Smooth muscle cell (in vitro differentiated cells): ENCODE data around the gene KCNQ5. TPM values are rescaled to one million over a fixed set of nuclear protein-coding genes. Genes with fewer than 3 reads are reported as not detected.

Source experiments
- DNase-seq: peaks from one replicate; lab custom pipeline; 2025; ENCODE audit not compliant: unreplicated experiment; lab: John Stamatoyannopoulos, UW
- H2AFZ ChIP-seq: fragments of 200-600 bp; sonication (generic); 2 replicates; pipeline ENCODE4 v1.6.0; 2016; ENCODE audit warnings: antibody characterized with exemption, low read depth, mild to moderate bottlenecking
- H3F3A ChIP-seq: fragments of 200-600 bp; sonication (generic); 2 replicates; pipeline ENCODE4 v1.6.0; 2017; ENCODE audit warnings: antibody characterized with exemption, low read depth
- H3K27ac ChIP-seq: fragments of 200-600 bp; sonication (generic); 2 replicates; pipeline ENCODE4 v1.5.1; 2016; ENCODE audit warnings: low read depth, mild to moderate bottlenecking
- H3K27me3 ChIP-seq: fragments of 200-600 bp; sonication (generic); 2 replicates; pipeline ENCODE4 v1.6.1; 2016; ENCODE audit warnings: low read depth, mild to moderate bottlenecking
- H3K36me3 ChIP-seq: fragments of 200-600 bp; sonication (generic); 2 replicates; pipeline ENCODE4 v1.5.1; 2016; ENCODE audit warnings: low read depth
- H3K4me1 ChIP-seq: fragments of 200-600 bp; sonication (generic); 2 replicates; pipeline ENCODE4 v1.5.1; 2016; ENCODE audit warnings: low read depth
- H3K4me2 ChIP-seq: fragments of 200-600 bp; sonication (generic); 2 replicates; pipeline ENCODE4 v1.6.0; 2016; ENCODE audit warnings: mild to moderate bottlenecking
- H3K4me3 ChIP-seq: fragments of 200-600 bp; sonication (generic); 2 replicates; pipeline ENCODE4 v1.5.1; 2016; ENCODE audit warnings: mild to moderate bottlenecking
- H3K79me2 ChIP-seq: fragments of 200-600 bp; sonication (generic); 2 replicates; pipeline ENCODE4 v1.6.0; 2016; ENCODE audit warnings: low read depth, mild to moderate bottlenecking
- H3K9ac ChIP-seq: fragments of 200-600 bp; sonication (generic); 2 replicates; pipeline ENCODE4 v1.6.0; 2016; ENCODE audit warnings: low read depth
- H3K9me3 ChIP-seq: fragments of 200-600 bp; sonication (generic); replicated peaks from 2 replicates; pipeline ENCODE4 v1.5.1; 2016; ENCODE audit warnings: low read depth
- H4K20me1 ChIP-seq: fragments of 200-600 bp; sonication (generic); 2 replicates; pipeline ENCODE4 v1.6.0; 2016; ENCODE audit warnings: low read depth
- CTCF ChIP-seq: fragments of 200-600 bp; sonication (generic); IDR thresholded peaks from 2 replicates; pipeline ENCODE4 v1.5.1; 2017; ENCODE audit warnings: borderline replicate concordance, mild to moderate bottlenecking, antibody characterized with exemption; ENCODE audit not compliant: insufficient read depth, poor library complexity, severe bottlenecking
- WGBS: methylation state at CpG from one replicate; pipeline ENCODE4 v1.1.7; 2016; ENCODE audit warnings: low lambda C conversion rate; 5-methylcytosine and 5-hydroxymethylcytosine counted together
- microRNA-seq: library from miRNA; unstranded; fragments of <30 nt; microRNA quantifications from one replicate; pipeline ENCODE4, GENCODE V29; 2016; ENCODE audit warnings: borderline number of aligned reads
- polyA plus RNA-seq: library from polyadenylated mRNA; unstranded; fragments of >200 nt; fragmentation: Nextera tagmentation; extraction: Ambion mirVana; gene quantifications from 2 replicates; pipeline ENCODE4 v1.2.1, GENCODE V29; 2016
- small RNA-seq: library from RNA; depleted of rRNA; stranded (forward); fragments of <200 nt; gene quantifications from one replicate; pipeline ENCODE3, GENCODE V24; 2014
- total RNA-seq: library from RNA; depleted of rRNA; stranded (reverse); fragments of >200 nt; gene quantifications from 2 replicates; pipeline ENCODE4 v1.2.3, GENCODE V29; 2014

Gene KCNQ5
- total and polyA plus RNA-seq, 2 experiments from 2014 or later, result 1.2 to 2.0 TPM

GRCh38 chr6:73234733-73235132, 612.9 kb downstream of the KCNQ5 start:
- no peak overlapping the region for H3K4me2 ChIP-seq
- no peaks in the 10 kb centered on the region for H3K27me3 ChIP-seq
- no peak overlapping the region for H3K4me3 ChIP-seq
- H3K9me3 ChIP-seq, result no peaks in the 10 kb centered on the region
- no peaks in the 10 kb centered on the region for H3F3A ChIP-seq
- no peak overlapping the region for H2AFZ ChIP-seq
- no peaks in the 10 kb centered on the region for H3K36me3 ChIP-seq
- H3K79me2 ChIP-seq, result no peaks in the 10 kb centered on the region
- no peak for DNase-seq
- no peak for TF ChIP-seq CTCF
- no peak overlapping the region for H3K27ac ChIP-seq
- no peaks in the 10 kb centered on the region for H3K4me1 ChIP-seq
- WGBS, result 95% methylated on average over 1 of the region's 1 CpG
- no peaks in the 10 kb centered on the region for H4K20me1 ChIP-seq
- no peak overlapping the region for H3K9ac ChIP-seq

GRCh38 chr6:73236144-73236750, 614.4 kb downstream of the KCNQ5 start:
- H2AFZ ChIP-seq, result no peak overlapping the region
- no peaks in the 10 kb centered on the region for H3K27me3 ChIP-seq
- no peak overlapping the region for H3K4me2 ChIP-seq
- H4K20me1 ChIP-seq, result no peaks in the 10 kb centered on the region
- H3K36me3 ChIP-seq, result no peaks in the 10 kb centered on the region
- no peaks in the 10 kb centered on the region for H3K79me2 ChIP-seq
- WGBS, result 45% methylated on average over 5 of the region's 5 CpGs
- no peak for TF ChIP-seq CTCF
- H3K27ac ChIP-seq, result peak overlapping the region; percentile 57
- H3K9ac ChIP-seq, result no peak overlapping the region
- no peaks in the 10 kb centered on the region for H3F3A ChIP-seq
- no peaks in the 10 kb centered on the region for H3K4me1 ChIP-seq
- H3K9me3 ChIP-seq, result no peaks in the 10 kb centered on the region
- H3K4me3 ChIP-seq, result no peak overlapping the region
- no peak for DNase-seq

GRCh38 chr6:73240730-73241129, 618.9 kb downstream of the KCNQ5 start:
- Histone ChIP-seq H3K9ac (no peak overlapping the region), H3K27me3 (no peaks in the 10 kb centered on the region), H4K20me1 (no peaks in the 10 kb centered on the region), H3K4me3 (no peak overlapping the region), H3K4me1 (no peaks in the 10 kb centered on the region), H2AFZ (no peak overlapping the region), H3K9me3 (no peaks in the 10 kb centered on the region), H3K79me2 (no peaks in the 10 kb centered on the region), H3K4me2 (no peak overlapping the region), H3K27ac (no peak overlapping the region), H3K36me3 (no peaks in the 10 kb centered on the region), H3F3A (no peaks in the 10 kb centered on the region)
- no peak for DNase-seq
- 96% methylated on average over 4 of the region's 4 CpGs for WGBS
- no peak for TF ChIP-seq CTCF

- DNase-seq, result no peak
- H2AFZ ChIP-seq, result no peak overlapping the region
- no peaks in the 10 kb centered on the region for H3K79me2 ChIP-seq
- H3K9me3 ChIP-seq, result no peaks in the 10 kb centered on the region
- no peak overlapping the region for H3K27ac ChIP-seq
- no peak overlapping the region for H3K4me3 ChIP-seq
- WGBS, result 88% methylated on average over 5 of the region's 5 CpGs
- H3K27me3 ChIP-seq, result no peaks in the 10 kb centered on the region
- no peaks in the 10 kb centered on the region for H3K4me1 ChIP-seq
- H3K4me2 ChIP-seq, result no peak overlapping the region
- H4K20me1 ChIP-seq, result no peaks in the 10 kb centered on the region
- no peaks in the 10 kb centered on the region for H3F3A ChIP-seq
- H3K9ac ChIP-seq, result no peak overlapping the region
- no peaks in the 10 kb centered on the region for H3K36me3 ChIP-seq
- no peak for TF ChIP-seq CTCF
Measured at GRCh38 chr6:73242001-73242400, 620.1 kb downstream of the KCNQ5 start.

Small RNAs within 50 kb of the gene (microRNA-seq; reads per million reads assigned to microRNA genes)
- gene MIR4282, result not detected

Small RNAs within 50 kb of the gene (small RNA-seq; reads per million reads assigned to genes)
- gene MIR4282, result not detected
